ENCODE measurements around the gene PLPP7.
A peak's percentile ranks its signal among the peaks of the same experiment; 100 is the strongest.

GRCh38 chr9:131277287-131277909 lies 12.1 kb upstream of the PLPP7 start:
- TF ChIP-seq CTCF (IDR thresholded peaks at IDR 0.05) (0 out of 3 replicates have a peak, but pooled peaks have one; percentile 9), HDAC2 (IDR thresholded peaks at IDR 0.05) (no peak), RCOR1 (IDR thresholded peaks at IDR 0.05; ENCODE audit: low read depth, low read length) (no peak), POLR2A (IDR thresholded peaks at IDR 0.05; ENCODE audit: low read length) (no peak), KDM1A (IDR thresholded peaks at IDR 0.05; ENCODE audit: low read depth) (no peak), HMGXB4 (CRISPR knock-in tag; IDR thresholded peaks at IDR 0.05; ENCODE audit: borderline replicate concordance) (no peak), POLR2AphosphoS2 (conservative IDR thresholded peaks at IDR 0.05; ENCODE audit: low read length) (no peak), EP300 (IDR thresholded peaks at IDR 0.05) (no peak), RAD21 (conservative IDR thresholded peaks at IDR 0.05 in 1 of 2, IDR thresholded peaks at IDR 0.05 in 1 of 2) (no peak), MAZ (IDR thresholded peaks at IDR 0.05; ENCODE audit: borderline replicate concordance, low read depth, low read length) (no peak), PHF8 (IDR thresholded peaks at IDR 0.05; ENCODE audit: borderline replicate concordance, low read depth) (no peak)
- TF ChIP-seq, protein P1, sequence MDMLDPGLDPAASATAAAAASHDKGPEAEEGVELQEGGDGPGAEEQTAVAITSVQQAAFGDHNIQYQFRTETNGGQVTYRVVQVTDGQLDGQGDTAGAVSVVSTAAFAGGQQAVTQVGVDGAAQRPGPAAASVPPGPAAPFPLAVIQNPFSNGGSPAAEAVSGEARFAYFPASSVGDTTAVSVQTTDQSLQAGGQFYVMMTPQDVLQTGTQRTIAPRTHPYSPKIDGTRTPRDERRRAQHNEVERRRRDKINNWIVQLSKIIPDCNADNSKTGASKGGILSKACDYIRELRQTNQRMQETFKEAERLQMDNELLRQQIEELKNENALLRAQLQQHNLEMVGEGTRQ (IDR thresholded peaks at IDR 0.05) = no peak
- TF ChIP-seq, protein P2, sequence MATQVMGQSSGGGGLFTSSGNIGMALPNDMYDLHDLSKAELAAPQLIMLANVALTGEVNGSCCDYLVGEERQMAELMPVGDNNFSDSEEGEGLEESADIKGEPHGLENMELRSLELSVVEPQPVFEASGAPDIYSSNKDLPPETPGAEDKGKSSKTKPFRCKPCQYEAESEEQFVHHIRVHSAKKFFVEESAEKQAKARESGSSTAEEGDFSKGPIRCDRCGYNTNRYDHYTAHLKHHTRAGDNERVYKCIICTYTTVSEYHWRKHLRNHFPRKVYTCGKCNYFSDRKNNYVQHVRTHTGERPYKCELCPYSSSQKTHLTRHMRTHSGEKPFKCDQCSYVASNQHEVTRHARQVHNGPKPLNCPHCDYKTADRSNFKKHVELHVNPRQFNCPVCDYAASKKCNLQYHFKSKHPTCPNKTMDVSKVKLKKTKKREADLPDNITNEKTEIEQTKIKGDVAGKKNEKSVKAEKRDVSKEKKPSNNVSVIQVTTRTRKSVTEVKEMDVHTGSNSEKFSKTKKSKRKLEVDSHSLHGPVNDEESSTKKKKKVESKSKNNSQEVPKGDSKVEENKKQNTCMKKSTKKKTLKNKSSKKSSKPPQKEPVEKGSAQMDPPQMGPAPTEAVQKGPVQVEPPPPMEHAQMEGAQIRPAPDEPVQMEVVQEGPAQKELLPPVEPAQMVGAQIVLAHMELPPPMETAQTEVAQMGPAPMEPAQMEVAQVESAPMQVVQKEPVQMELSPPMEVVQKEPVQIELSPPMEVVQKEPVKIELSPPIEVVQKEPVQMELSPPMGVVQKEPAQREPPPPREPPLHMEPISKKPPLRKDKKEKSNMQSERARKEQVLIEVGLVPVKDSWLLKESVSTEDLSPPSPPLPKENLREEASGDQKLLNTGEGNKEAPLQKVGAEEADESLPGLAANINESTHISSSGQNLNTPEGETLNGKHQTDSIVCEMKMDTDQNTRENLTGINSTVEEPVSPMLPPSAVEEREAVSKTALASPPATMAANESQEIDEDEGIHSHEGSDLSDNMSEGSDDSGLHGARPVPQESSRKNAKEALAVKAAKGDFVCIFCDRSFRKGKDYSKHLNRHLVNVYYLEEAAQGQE (IDR thresholded peaks at IDR 0.05) = no peak

Data from A549 (cell line).